Measurements from ENCODE around the gene NAPA. TPM values are rescaled to one million over a fixed set of nuclear protein-coding genes. Genes with fewer than 3 reads are reported as not detected.

Gene NAPA
- polyA plus RNA-seq (2011; rRNA removed) = 84.1 and 102 TPM in 2 replicates
- 110 and 148 TPM in 2 replicates for polyA minus RNA-seq (2011; rRNA and poly(A)+ RNA removed)

GRCh38 chr19:47514869-47515588, at the start of gene NAPA:
Gene NAPA, minus strand, starts transcription at chr19:47515063. Its CDS starts 123 bp downstream, at chr19:47514940.
- peak within 1 kb of the TSS; percentile 98 for H3K4me3 ChIP-seq (ENCODE audit: low read depth, low read length)
- DNase-seq (ENCODE audit: low read depth, low spot score) = peak; percentile 100
- TF ChIP-seq CTCF (IDR thresholded peaks at IDR 0.05; ENCODE audit: low read depth, low read length) = no peak
- peaks cover 6% of the 10 kb centered on the region; the same call in 1 of the 2 replicates for H3K9me3 ChIP-seq (ENCODE audit: control insufficient read depth, insufficient read depth, low read length)
- ChIA-PET CTCF (interaction anchor here (0.6 to 1.9 kb wide), 37 partner anchors 9 to 199 kb away, joined by 3 to 19 read pairs (median 6); partner anchors contain the start of gene KPTN), POLR2A (interaction anchor here (0.6 to 1.9 kb wide), 9 partner anchors 16 to 165 kb away, joined by 3 to 9 read pairs (median 5); partner anchors contain the start of genes BICRA and KPTN)
- H3K27ac ChIP-seq (ENCODE audit: low read depth, low read length) = peak within 1 kb of the TSS; percentile 96
- peaks cover 6% of the 10 kb centered on the region for H3K27me3 ChIP-seq (ENCODE audit: control insufficient read depth, insufficient read depth, low read length)

GRCh38 chr19:47564081-47564480, 49.2 kb upstream of the NAPA start:
- CTCF ChIA-PET = no interaction called here
- Histone ChIP-seq H3K4me3 (ENCODE audit: low read depth, low read length) (no peak overlapping the region), H3K9me3 (ENCODE audit: control insufficient read depth, insufficient read depth, low read length) (no peaks in the 10 kb centered on the region), H3K27me3 (ENCODE audit: control insufficient read depth, insufficient read depth, low read length) (peaks cover 2% of the 10 kb centered on the region), H3K27ac (ENCODE audit: low read depth, low read length) (no peak overlapping the region)
- no peak for TF ChIP-seq CTCF (IDR thresholded peaks at IDR 0.05; ENCODE audit: low read depth, low read length)
- no peak for DNase-seq (ENCODE audit: low read depth, low spot score)
- POLR2A ChIA-PET = no interaction called here

GRCh38 chr19:47561440-47562057, 46.7 kb upstream of the NAPA start:
- DNase-seq (ENCODE audit: low read depth, low spot score) = no peak
- TF ChIP-seq CTCF (IDR thresholded peaks at IDR 0.05; ENCODE audit: low read depth, low read length) = no peak
- Histone ChIP-seq H3K27ac (ENCODE audit: low read depth, low read length) (no peak overlapping the region), H3K4me3 (ENCODE audit: low read depth, low read length) (no peak overlapping the region), H3K27me3 (ENCODE audit: control insufficient read depth, insufficient read depth, low read length) (peaks cover 2% of the 10 kb centered on the region), H3K9me3 (ENCODE audit: control insufficient read depth, insufficient read depth, low read length) (no peaks in the 10 kb centered on the region)
- CTCF ChIA-PET = interaction anchor here (1.8 kb wide), 1 partner anchor 46 kb away, joined by 7 read pairs; the partner anchor contains the start of gene NAPA
- POLR2A ChIA-PET = interaction anchor here (0.7 kb wide), 1 partner anchor 13 kb away, joined by 3 read pairs; no protein-coding TSS in a partner anchor

- no peak for DNase-seq (ENCODE audit: low read depth, low spot score)
- CTCF ChIA-PET = interaction anchor here (1.8 kb wide), 1 partner anchor 45 kb away, joined by 7 read pairs; the partner anchor contains the start of gene NAPA
- TF ChIP-seq CTCF (IDR thresholded peaks at IDR 0.05; ENCODE audit: low read depth, low read length) = no peak
- H3K9me3 ChIP-seq (ENCODE audit: control insufficient read depth, insufficient read depth, low read length) = no peaks in the 10 kb centered on the region
- POLR2A ChIA-PET = no interaction called here
- no peak overlapping the region for H3K27ac ChIP-seq (ENCODE audit: low read depth, low read length)
- H3K27me3 ChIP-seq (ENCODE audit: control insufficient read depth, insufficient read depth, low read length) = peaks cover 2% of the 10 kb centered on the region
- no peak overlapping the region for H3K4me3 ChIP-seq (ENCODE audit: low read depth, low read length)
Observed at GRCh38 chr19:47560999-47561398, 46.1 kb upstream of the NAPA start.
